ENCODE results near the gene OSMR.

DNA sequence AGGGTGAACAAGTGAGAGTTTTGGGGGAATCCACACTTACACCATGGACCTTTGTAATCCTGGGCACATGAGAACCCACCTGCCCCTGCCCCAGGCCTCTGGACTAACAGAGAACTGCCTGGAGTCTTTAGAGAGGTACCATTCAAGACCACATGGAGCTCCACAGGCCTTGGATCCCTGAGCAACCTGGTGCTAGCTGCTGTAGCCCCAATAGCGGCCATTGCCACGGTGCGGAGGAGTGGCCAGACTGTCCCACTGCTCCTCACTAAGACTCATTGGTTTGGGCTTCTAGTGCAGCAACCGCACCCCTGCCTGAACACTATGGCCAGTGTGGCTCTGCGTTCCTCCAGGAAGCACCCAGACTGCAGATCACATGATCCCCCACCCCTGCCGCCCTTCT is 45.8 kb downstream of the OSMR start:
- TF ChIP-seq, protein P1, sequence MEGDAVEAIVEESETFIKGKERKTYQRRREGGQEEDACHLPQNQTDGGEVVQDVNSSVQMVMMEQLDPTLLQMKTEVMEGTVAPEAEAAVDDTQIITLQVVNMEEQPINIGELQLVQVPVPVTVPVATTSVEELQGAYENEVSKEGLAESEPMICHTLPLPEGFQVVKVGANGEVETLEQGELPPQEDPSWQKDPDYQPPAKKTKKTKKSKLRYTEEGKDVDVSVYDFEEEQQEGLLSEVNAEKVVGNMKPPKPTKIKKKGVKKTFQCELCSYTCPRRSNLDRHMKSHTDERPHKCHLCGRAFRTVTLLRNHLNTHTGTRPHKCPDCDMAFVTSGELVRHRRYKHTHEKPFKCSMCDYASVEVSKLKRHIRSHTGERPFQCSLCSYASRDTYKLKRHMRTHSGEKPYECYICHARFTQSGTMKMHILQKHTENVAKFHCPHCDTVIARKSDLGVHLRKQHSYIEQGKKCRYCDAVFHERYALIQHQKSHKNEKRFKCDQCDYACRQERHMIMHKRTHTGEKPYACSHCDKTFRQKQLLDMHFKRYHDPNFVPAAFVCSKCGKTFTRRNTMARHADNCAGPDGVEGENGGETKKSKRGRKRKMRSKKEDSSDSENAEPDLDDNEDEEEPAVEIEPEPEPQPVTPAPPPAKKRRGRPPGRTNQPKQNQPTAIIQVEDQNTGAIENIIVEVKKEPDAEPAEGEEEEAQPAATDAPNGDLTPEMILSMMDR (IDR thresholded peaks at IDR 0.05), result no peak
- no peak for TF ChIP-seq POLR2A (IDR thresholded peaks at IDR 0.05)

All from testis (tissue), 2 donors.